ENCODE results near the gene LSAMP.
"Not testable (repeated sequence)": the region's sequence is repeated elsewhere in the genome, so short reads cannot be mapped to it uniquely, and the experiment has no call there.

Gene LSAMP

GRCh38 chr3:115845986-115846385 is 599.3 kb downstream of the LSAMP start:
- Histone ChIP-seq H3K9ac (ENCODE audit: low read length) (no peak overlapping the region), H3K4me1 (ENCODE audit: low read length) (no peaks in the 10 kb centered on the region), H3K79me2 (ENCODE audit: low read length) (no peaks in the 10 kb centered on the region), H3K36me3 (replicated peaks; ENCODE audit: low read depth, low read length) (no peaks in the 10 kb centered on the region), H4K20me1 (ENCODE audit: insufficient read depth, low read length) (no peaks in the 10 kb centered on the region), H3K9me3 (ENCODE audit: insufficient read depth, low read length) (no peaks in the 10 kb centered on the region), H3K27me3 (ENCODE audit: low read depth, low read length) (no peaks in the 10 kb centered on the region; the same call in 1 of the 2 replicates), H2AFZ (ENCODE audit: low read depth, low read length) (no peak overlapping the region), H3K27ac (ENCODE audit: low read length) (no peak overlapping the region), H3K4me2 (ENCODE audit: low read length) (no peak overlapping the region), H3K4me3 (ENCODE audit: low read length) (no peak overlapping the region)
- no peak for TF ChIP-seq CTCF (IDR thresholded peaks at IDR 0.05; ENCODE audit: low read depth, low read length)
- TF ChIP-seq EZH2phosphoT487 (IDR thresholded peaks at IDR 0.05; ENCODE audit: low read depth), result no peak

GRCh38 chr3:115844729-115845128 is 600.6 kb downstream of the LSAMP start:
- not testable (repeated sequence) for H3K9me3 ChIP-seq (ENCODE audit: insufficient read depth, low read length); H3K9ac ChIP-seq (ENCODE audit: low read length); H3K4me3 ChIP-seq (ENCODE audit: low read length); H2AFZ ChIP-seq (ENCODE audit: low read depth, low read length); H3K79me2 ChIP-seq (ENCODE audit: low read length); H3K27ac ChIP-seq (ENCODE audit: low read length); H3K4me2 ChIP-seq (ENCODE audit: low read length); H3K4me1 ChIP-seq (ENCODE audit: low read length); H4K20me1 ChIP-seq (ENCODE audit: insufficient read depth, low read length); H3K36me3 ChIP-seq (replicated peaks; ENCODE audit: low read depth, low read length); H3K27me3 ChIP-seq (ENCODE audit: low read depth, low read length)

- no peak overlapping the region for H3K27ac ChIP-seq (ENCODE audit: low read length)
- H3K4me2 ChIP-seq (ENCODE audit: low read length), result no peak overlapping the region
- no peaks in the 10 kb centered on the region for H3K4me1 ChIP-seq (ENCODE audit: low read length)
These were observed 602.1 kb downstream of the LSAMP start for GRCh38 chr3:115843206-115843605.

GRCh38 chr3:115839246-115839645 is 606.0 kb downstream of the LSAMP start:
- Histone ChIP-seq H3K27me3 (ENCODE audit: low read depth, low read length) (peaks cover 5% of the 10 kb centered on the region), H3K9me3 (ENCODE audit: insufficient read depth, low read length) (no peaks in the 10 kb centered on the region), H3K27ac (ENCODE audit: low read length) (no peak overlapping the region), H4K20me1 (ENCODE audit: insufficient read depth, low read length) (no peaks in the 10 kb centered on the region), H3K36me3 (replicated peaks; ENCODE audit: low read depth, low read length) (no peaks in the 10 kb centered on the region), H3K4me3 (ENCODE audit: low read length) (no peak overlapping the region), H3K9ac (ENCODE audit: low read length) (no peak overlapping the region), H3K4me1 (ENCODE audit: low read length) (no peaks in the 10 kb centered on the region), H3K79me2 (ENCODE audit: low read length) (no peaks in the 10 kb centered on the region), H2AFZ (ENCODE audit: low read depth, low read length) (no peak overlapping the region), H3K4me2 (ENCODE audit: low read length) (no peak overlapping the region)
- TF ChIP-seq EZH2phosphoT487 (IDR thresholded peaks at IDR 0.05; ENCODE audit: low read depth) (no peak), CTCF (IDR thresholded peaks at IDR 0.05; ENCODE audit: low read depth, low read length) (no peak)

More at GRCh38 chr3:115843206-115843605, 602.1 kb downstream of the LSAMP start:
- Histone ChIP-seq H2AFZ (ENCODE audit: low read depth, low read length) (no peak overlapping the region), H3K79me2 (ENCODE audit: low read length) (no peaks in the 10 kb centered on the region), H3K4me3 (ENCODE audit: low read length) (no peak overlapping the region), H3K9ac (ENCODE audit: low read length) (no peak overlapping the region), H3K27me3 (ENCODE audit: low read depth, low read length) (peaks cover 5% of the 10 kb centered on the region), H4K20me1 (ENCODE audit: insufficient read depth, low read length) (no peaks in the 10 kb centered on the region), H3K9me3 (ENCODE audit: insufficient read depth, low read length) (no peaks in the 10 kb centered on the region), H3K36me3 (replicated peaks; ENCODE audit: low read depth, low read length) (no peaks in the 10 kb centered on the region)
- no peak for TF ChIP-seq CTCF (IDR thresholded peaks at IDR 0.05; ENCODE audit: low read depth, low read length)
- TF ChIP-seq EZH2phosphoT487 (IDR thresholded peaks at IDR 0.05; ENCODE audit: low read depth), result no peak

GRCh38 chr3:115838786-115839185 is 606.5 kb downstream of the LSAMP start:
- Histone ChIP-seq H3K4me2 (ENCODE audit: low read length) (no peak overlapping the region), H3K27ac (ENCODE audit: low read length) (no peak overlapping the region), H4K20me1 (ENCODE audit: insufficient read depth, low read length) (no peaks in the 10 kb centered on the region), H3K4me1 (ENCODE audit: low read length) (no peaks in the 10 kb centered on the region), H3K27me3 (ENCODE audit: low read depth, low read length) (peaks cover 5% of the 10 kb centered on the region), H3K79me2 (ENCODE audit: low read length) (no peaks in the 10 kb centered on the region), H3K4me3 (ENCODE audit: low read length) (no peak overlapping the region), H3K9me3 (ENCODE audit: insufficient read depth, low read length) (no peaks in the 10 kb centered on the region), H3K9ac (ENCODE audit: low read length) (no peak overlapping the region), H2AFZ (ENCODE audit: low read depth, low read length) (no peak overlapping the region), H3K36me3 (replicated peaks; ENCODE audit: low read depth, low read length) (no peaks in the 10 kb centered on the region)
- no peak for TF ChIP-seq EZH2phosphoT487 (IDR thresholded peaks at IDR 0.05; ENCODE audit: low read depth)
- TF ChIP-seq CTCF (IDR thresholded peaks at IDR 0.05; ENCODE audit: low read depth, low read length), result no peak
